NCI-H128 (cell line): ENCODE results near the gene PAX7.

Experiments
- DNase-seq: peaks from one replicate; lab custom pipeline; 2025; ENCODE audit not compliant: unreplicated experiment; lab: John Stamatoyannopoulos, UW

PAX7 gene

DNA sequence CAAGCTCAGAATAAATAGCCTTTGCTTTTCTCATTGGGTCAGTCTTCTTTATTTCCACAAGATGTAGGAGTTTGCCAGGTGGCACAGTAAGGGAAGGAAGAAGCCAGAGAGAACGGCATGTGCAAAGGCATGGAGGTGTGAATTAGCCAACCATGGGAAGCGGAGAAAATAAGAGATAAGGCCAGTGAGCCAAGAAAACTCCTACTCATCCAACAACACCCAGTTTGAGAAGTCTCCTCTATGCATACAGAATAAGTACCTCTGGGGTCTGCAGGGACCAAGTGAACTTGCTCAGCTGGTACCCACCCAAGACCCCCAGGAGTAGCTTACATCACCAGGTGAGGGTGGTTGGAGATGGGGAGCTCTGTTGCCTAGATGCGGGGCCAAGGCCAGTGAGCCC lies 162.1 kb downstream of the PAX7 start:
- no peak for DNase-seq

DNA sequence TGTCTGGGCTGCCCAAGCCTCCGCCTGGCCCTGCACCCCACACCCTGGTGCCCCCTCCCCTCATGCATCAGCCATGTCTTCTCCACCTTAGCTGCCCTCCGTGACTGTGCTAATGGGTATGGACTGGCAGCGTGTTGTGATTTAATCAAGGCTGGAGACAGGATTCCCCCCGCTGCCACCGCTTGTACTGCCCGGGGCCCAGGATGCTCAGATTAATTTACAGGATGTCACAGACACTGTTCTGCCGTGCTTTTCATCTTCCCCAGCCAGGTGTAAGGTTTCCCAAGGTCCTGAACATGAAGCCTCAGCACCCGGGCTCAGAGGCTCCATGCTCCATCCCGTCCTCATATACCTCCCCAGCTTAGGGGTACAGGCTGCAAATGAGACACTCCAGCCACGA lies 162.5 kb downstream of the PAX7 start:
- no peak for DNase-seq

GRCh38 chr1:18794051-18794450 lies 163.4 kb downstream of the PAX7 start:
- no peak for DNase-seq

DNA sequence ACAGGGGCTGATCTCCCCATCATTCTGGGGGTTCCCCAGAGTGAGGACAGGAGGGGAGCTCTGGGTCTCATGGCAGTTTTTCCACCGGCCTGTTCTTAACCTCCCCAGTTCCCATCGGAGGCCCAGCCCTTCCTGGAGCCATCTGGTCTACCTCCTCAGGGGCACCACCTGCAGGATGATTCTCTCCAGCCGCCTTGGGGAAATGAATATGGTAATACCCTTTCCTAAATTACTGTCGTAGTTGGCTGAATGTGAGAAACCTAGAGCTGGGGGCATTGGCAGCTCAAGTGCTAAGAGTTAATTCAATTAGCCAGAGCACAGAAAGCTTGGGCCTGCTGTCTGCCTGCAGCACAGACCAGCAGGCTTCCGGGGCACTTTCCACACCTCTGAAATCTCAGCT lies 163.9 kb downstream of the PAX7 start:
- no peak for DNase-seq

- no peak for DNase-seq
Measured at GRCh38 chr1:18795002-18795689, 164.5 kb downstream of the PAX7 start.

DNA sequence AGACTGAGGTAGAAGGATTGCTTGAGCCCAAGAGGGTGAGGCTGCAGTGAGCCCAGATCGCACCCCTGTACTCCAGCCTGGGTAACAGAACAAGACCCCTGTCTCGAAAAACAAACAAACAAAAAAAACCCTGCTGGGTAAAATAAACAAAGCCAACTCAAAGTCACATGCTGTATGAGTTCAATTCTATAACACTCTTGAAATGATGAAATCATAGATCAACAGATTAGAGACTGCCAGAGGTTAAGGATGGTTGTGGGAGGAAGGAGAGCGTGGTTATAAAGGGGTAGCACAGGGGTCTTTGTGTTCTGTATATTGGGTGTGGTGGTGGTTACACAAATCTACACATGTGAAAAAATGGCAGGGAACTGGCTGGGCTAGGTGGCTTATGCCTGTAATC lies 166.3 kb downstream of the PAX7 start:
- DNase-seq, result no peak
